Skeletal muscle tissue (tissue), 4 donors: ENCODE results near the gene LRP1B. TPM values are rescaled to one million over a fixed set of nuclear protein-coding genes. Genes with fewer than 3 reads are reported as not detected.

Experiments
- H3K27ac ChIP-seq: one replicate; pipeline ENCODE4 v1.7.0; 2013; ENCODE audit warnings: mild to moderate bottlenecking, low read depth, low read length, inconsistent platforms
- H3K27me3 ChIP-seq, 3 donors: one replicate each; pipeline ENCODE4 v1.7.0; 2013; ENCODE audit warnings: low read length in 3 of 3; ENCODE audit not compliant: control insufficient read depth in 3 of 3, insufficient read depth in 3 of 3
- H3K36me3 ChIP-seq, 3 donors: one replicate each; pipeline ENCODE4 v1.7.0; 2013; ENCODE audit warnings: low read length in 3 of 3; ENCODE audit not compliant: control insufficient read depth in 3 of 3, insufficient read depth in 3 of 3
- H3K4me1 ChIP-seq, 3 donors: one replicate each; pipeline ENCODE4 v1.7.0; 2013; ENCODE audit warnings: low read length in 3 of 3, mild to moderate bottlenecking in 3 of 3; ENCODE audit not compliant: control insufficient read depth in 3 of 3, insufficient read depth in 3 of 3
- H3K4me3 ChIP-seq, 3 donors: one replicate each; pipeline ENCODE4 v1.7.0; 2013; ENCODE audit warnings: low read length in 3 of 3
- H3K9ac ChIP-seq, 3 donors: one replicate each; pipeline ENCODE4 v1.7.0; 2013; ENCODE audit warnings: low read length in 3 of 3, mild to moderate bottlenecking in 3 of 3, moderate library complexity in 2 of 3, low read depth in 1 of 3
- H3K9me3 ChIP-seq, 3 donors: one replicate each; pipeline ENCODE4 v1.7.0; 2013; ENCODE audit warnings: low read length in 3 of 3; ENCODE audit not compliant: control insufficient read depth in 3 of 3
- total RNA-seq: library from RNA; depleted of rRNA; stranded (reverse); fragments of >200 nt; gene quantifications from one replicate; pipeline ENCODE4 v1.2.3, GENCODE V29; 2014
- donor health status: Osteomylitis.

LRP1B gene
- total RNA-seq, 1 donor from 2014 or later = 2.6 TPM

DNA sequence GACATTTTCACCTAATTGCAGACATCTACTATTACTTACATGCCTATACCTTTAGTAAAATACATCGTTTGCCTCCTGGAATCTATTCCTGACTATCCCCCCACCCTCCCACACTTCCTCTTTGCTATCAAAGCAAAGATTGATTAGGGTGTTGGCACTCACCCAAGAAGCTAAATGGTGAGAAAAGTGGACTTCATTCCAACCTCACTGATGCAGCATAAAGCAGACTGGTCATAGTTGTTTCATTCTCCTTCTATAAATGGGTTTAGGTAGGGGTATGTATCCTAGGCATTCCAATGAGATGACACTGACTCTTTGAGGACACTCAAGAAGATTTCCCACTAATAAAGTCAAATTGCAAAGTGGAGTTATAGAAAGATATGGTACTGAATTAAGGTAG lies 97.4 kb downstream of the LRP1B start:
- no peaks in the 10 kb centered on the region for H3K9me3 ChIP-seq
- no peaks in the 10 kb centered on the region for H3K27me3 ChIP-seq
- no peak overlapping the region for H3K27ac ChIP-seq
- H3K9ac ChIP-seq = no peak overlapping the region
- H3K36me3 ChIP-seq = no peaks in the 10 kb centered on the region
- H3K4me3 ChIP-seq = no peak overlapping the region
- H3K4me1 ChIP-seq = no peaks in the 10 kb centered on the region

DNA sequence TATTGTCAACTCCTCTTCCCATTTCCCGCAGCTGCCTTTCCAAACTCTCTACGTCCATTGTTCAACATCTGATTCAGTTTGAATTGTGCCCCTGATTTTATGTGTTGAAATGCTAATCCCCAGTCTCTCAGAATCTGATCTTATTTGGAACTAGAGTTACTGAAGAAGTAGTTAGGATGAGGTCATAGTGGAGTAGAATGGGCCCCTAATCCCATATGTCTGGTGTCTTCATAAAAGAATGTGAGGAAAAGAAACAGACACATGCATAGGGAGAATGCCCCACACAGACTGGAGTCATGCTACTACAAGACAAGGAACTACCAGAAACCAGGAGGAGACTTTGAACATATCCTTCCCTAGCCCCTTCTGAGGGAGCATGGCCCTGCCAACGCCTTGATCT lies 99.2 kb downstream of the LRP1B start:
- H3K27me3 ChIP-seq = no peaks in the 10 kb centered on the region

DNA sequence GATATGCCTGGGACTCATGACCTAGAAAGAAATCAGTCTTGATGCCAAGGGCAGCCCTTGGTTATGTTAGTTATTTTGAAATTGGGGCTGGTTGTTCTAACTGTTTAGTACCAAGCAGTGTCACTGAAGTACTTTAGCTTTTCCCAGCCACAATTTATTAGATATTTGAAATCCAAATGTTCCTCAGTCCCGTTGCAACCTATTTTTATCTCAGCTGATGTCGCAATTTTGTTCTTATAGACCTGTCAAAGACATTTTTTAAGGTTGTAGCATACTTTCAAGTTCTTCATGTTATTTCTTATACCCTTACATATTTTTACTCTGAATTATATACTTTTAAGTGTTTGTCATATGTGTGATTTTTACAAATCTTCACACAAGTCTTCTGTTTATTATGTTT lies 100.1 kb downstream of the LRP1B start:
- Histone ChIP-seq H3K27me3 (no peaks in the 10 kb centered on the region), H3K4me3 (no peak overlapping the region), H3K27ac (no peak overlapping the region), H3K9me3 (no peaks in the 10 kb centered on the region), H3K36me3 (no peaks in the 10 kb centered on the region), H3K4me1 (no peaks in the 10 kb centered on the region), H3K9ac (no peak overlapping the region)

More for the DNA sequence above, 99.2 kb downstream of the LRP1B start:
- no peaks in the 10 kb centered on the region for H3K9me3 ChIP-seq
- H3K9ac ChIP-seq = no peak overlapping the region
- no peak overlapping the region for H3K4me3 ChIP-seq
- no peaks in the 10 kb centered on the region for H3K36me3 ChIP-seq
- no peaks in the 10 kb centered on the region for H3K4me1 ChIP-seq
- no peak overlapping the region for H3K27ac ChIP-seq

DNA sequence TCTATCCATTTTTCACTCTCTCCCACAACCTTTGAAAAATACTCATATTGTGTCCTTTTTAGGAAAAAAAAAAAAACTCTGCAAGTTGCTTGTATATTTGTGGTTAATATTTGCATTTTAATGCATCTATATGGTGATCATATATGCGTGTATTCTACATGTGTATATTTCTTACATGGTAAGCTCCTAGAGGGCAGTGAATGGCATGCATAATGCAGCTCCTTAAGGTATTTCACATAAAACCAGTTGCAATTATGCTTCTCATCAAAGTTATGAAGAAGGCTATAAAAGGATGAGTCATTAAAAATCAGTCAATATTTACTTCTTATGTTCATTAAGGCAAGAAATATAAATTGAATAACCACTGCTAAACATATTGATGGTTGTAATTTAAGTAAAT lies 100.8 kb downstream of the LRP1B start:
- Histone ChIP-seq H3K9ac (no peak overlapping the region), H3K27ac (no peak overlapping the region), H3K9me3 (no peaks in the 10 kb centered on the region), H3K4me3 (no peak overlapping the region), H3K36me3 (no peaks in the 10 kb centered on the region), H3K4me1 (no peaks in the 10 kb centered on the region), H3K27me3 (no peaks in the 10 kb centered on the region)

DNA sequence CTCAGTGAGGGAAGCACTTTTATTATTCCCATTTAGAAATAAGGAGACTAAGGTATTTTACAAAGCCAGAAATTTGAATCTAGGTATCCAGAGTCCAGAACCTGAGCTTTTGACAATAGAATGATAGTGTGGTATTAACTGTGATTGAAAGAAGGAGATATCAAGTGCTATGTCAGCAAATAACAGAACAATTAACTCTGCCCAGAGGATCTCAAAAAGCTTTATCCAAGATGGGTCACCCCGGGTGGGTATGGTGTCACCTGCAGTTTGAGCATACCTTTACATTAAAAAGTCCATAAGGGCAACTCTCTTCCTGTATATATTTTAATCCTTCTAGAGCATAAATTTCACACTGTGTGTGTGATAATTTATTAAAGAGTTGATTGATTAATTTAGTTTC lies 105.4 kb downstream of the LRP1B start:
- no peaks in the 10 kb centered on the region for H3K27me3 ChIP-seq
- H3K27ac ChIP-seq = no peak overlapping the region
- H3K4me3 ChIP-seq = no peak overlapping the region
- H3K4me1 ChIP-seq = no peaks in the 10 kb centered on the region
- H3K9ac ChIP-seq = no peak overlapping the region
- no peaks in the 10 kb centered on the region for H3K36me3 ChIP-seq
- H3K9me3 ChIP-seq = no peaks in the 10 kb centered on the region

DNA sequence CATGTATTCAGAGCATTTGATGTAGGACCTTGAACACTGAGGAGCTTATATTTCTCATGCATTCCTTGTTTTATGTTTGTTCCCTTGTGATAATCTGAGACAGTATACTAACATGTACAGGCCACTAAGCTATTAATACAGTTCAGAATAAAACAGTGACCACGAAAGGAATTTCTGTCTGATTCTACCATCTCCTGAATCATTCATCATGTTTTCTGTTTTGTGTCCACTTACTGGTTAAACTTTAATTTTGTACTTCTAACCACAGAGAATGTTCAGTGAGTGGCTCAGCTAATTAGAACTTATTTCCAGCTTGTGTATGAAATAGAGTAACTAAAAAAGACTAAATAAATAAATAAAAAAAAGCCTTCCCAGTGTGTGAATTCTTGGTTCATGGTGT lies 110.4 kb downstream of the LRP1B start:
- H3K9me3 ChIP-seq = no peaks in the 10 kb centered on the region
- H3K27ac ChIP-seq = no peak overlapping the region
- no peaks in the 10 kb centered on the region for H3K36me3 ChIP-seq
- H3K9ac ChIP-seq = no peak overlapping the region
- H3K27me3 ChIP-seq = no peaks in the 10 kb centered on the region
- H3K4me1 ChIP-seq = no peaks in the 10 kb centered on the region
- H3K4me3 ChIP-seq = no peak overlapping the region

DNA sequence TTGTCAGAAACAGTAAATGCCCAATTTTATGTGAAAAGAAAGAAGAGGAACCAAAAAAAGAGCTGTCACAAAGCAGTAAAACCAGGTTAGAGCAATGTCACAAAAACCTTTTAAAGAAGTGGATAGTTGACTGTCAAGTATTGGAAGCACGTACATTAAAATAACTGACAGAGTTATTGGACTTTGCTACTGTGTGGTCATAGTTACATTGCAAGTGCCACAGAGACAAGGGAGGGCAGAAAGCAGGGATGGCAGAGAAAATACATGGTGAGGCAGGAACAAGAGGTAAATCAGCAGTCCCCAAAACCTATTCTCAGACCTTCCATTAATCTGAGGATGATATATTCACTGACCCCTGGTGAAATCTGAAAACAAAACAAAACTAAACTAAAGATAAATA lies 116.3 kb downstream of the LRP1B start:
- Histone ChIP-seq H3K4me3 (no peak overlapping the region), H3K27ac (no peak overlapping the region), H3K27me3 (no peaks in the 10 kb centered on the region), H3K36me3 (no peaks in the 10 kb centered on the region), H3K4me1 (no peaks in the 10 kb centered on the region), H3K9ac (no peak overlapping the region), H3K9me3 (no peaks in the 10 kb centered on the region)

DNA sequence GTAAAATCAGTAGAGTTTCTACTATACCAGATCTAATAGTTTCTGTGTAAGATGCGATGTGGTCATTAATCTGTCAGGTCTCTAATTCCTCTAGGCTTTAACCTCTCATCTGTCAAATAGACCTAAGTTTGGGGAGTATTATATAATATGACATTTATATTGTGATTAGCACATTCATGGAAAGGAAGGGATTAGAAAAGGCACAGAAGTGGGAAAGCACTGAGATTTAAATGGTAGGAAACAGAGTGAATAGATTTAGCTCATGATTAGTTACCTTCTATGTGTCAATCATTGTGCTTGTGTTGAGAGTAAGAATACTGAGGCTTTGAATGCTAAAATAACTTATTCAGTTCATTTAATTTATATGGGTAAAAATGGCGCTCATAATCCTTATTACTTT lies 118.0 kb downstream of the LRP1B start:
- Histone ChIP-seq H3K27ac (no peak overlapping the region), H3K9ac (no peak overlapping the region), H3K9me3 (no peaks in the 10 kb centered on the region), H3K27me3 (no peaks in the 10 kb centered on the region), H3K36me3 (no peaks in the 10 kb centered on the region), H3K4me3 (no peak overlapping the region), H3K4me1 (no peaks in the 10 kb centered on the region)

DNA sequence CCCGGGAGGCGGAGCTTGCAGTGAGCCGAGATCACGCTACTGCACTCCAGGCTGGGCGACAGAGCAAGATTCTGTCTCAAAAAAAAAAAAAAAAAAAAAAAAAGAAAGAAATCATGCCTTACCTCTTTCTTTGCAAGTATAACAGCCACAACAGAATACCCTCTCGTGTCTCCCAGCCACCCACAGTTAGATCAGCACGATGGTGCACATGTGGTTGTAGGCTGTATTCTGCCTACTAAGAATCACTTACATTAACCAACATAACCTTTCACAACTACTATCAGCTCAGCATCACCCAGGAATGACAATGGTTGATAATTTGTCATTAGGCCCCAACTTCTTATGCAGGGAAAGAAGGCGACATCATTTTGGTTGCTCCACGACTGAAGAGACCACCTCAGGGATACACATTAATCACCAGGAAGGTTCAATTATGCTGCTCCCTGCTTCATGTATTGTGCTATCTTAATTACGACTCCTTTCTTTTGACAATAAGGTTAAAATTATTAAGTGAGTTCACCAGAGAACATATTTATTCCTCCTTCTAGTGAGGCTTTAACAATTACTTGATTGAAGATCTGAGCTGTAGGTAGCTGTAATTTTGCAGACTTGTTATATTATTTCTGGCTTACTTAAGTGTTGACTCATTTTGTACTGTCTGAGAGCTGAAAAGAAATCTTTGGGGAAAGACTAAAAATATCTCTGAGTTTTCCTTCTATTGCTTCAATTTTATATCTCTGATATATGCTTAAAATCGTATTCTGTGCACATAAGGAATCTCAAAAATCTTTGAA lies 120.1 kb downstream of the LRP1B start:
- Histone ChIP-seq H3K27ac (no peak overlapping the region), H3K27me3 (no peaks in the 10 kb centered on the region), H3K9me3 (no peaks in the 10 kb centered on the region), H3K36me3 (no peaks in the 10 kb centered on the region), H3K4me1 (no peaks in the 10 kb centered on the region), H3K9ac (no peak overlapping the region), H3K4me3 (no peak overlapping the region)

DNA sequence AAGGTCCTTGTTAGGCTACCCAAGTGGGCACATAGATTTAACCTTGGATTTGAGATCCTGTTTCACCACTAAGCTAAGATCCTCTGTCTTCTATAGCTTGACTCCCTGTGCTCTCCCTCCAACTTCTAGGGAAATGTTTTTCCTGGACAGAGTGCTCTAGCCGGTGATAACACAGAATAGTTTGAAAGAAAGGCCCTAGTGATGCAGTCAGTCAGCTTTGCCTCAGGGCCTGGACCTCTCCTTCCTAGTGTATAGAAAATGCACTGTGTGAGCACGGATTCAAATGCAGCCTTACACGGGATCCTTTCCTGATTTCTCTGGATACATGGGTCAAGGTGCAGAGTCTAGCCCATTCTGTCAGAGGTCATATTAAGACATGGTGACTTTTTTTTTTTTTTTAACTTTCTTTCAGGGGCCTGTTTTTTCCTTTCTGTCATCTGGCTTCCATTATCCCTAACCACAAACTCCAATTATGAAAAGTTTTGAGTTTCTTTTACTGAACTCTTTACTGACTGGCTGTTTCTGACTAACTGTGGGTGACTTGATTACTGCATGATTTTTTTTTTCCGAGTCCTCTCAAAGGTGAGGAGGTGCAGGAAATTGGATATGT lies 122.6 kb downstream of the LRP1B start:
- Histone ChIP-seq H3K9ac (no peak overlapping the region), H3K4me3 (no peak overlapping the region), H3K27ac (no peak overlapping the region), H3K27me3 (no peaks in the 10 kb centered on the region), H3K4me1 (no peaks in the 10 kb centered on the region), H3K36me3 (no peaks in the 10 kb centered on the region), H3K9me3 (no peaks in the 10 kb centered on the region)
